Measurements from ENCODE around the gene C5. TPM values are rescaled to one million over a fixed set of nuclear protein-coding genes. Genes with fewer than 3 reads are reported as not detected.
A peak's percentile ranks its signal among the peaks of the same experiment; 100 is the strongest.

The C5 gene
- total RNA-seq, 3 donors from 2014 or later (not counting 1 experiment from before 2014, with no cell fraction given): 1.5 to 2.0 (median 1.5) TPM

- H3K4me1 ChIP-seq (ENCODE audit: control insufficient read depth, insufficient read depth, low read length): peaks cover 44% of the 10 kb centered on the region
- peak; percentile 46 for TF ChIP-seq CTCF (IDR thresholded peaks at IDR 0.05)
- DNase-seq: no peak
- Mint-ChIP-seq H3K9me3 (no peaks in the 10 kb centered on the region), H3K27ac (peak overlapping the region; percentile 68 to 72), H3K4me1 (peaks cover 27 to 38% of the 10 kb centered on the region in 2 donors), H3K36me3 (no peaks in the 10 kb centered on the region), H3K27me3 (ENCODE audit: low read depth in 2 of 2) (peaks cover 0 to 9% of the 10 kb centered on the region in 2 donors), H3K4me3 (peak overlapping the region; percentile 64)
- ATAC-seq: no peak
- no peaks in the 10 kb centered on the region for H3K9me3 ChIP-seq (ENCODE audit: control insufficient read depth, insufficient read depth, low read length)
- H3K4me3 ChIP-seq (ENCODE audit: low read length): no peak overlapping the region
- WGBS (ENCODE audit: insufficient coverage): 50% methylated on average over 2 of the region's 2 CpGs
- intact Hi-C loops (cut with micrococcal nuclease): loop anchor here (1.0 to 5.0 kb wide), 5 partner anchors 59 to 317 kb away; partner anchors contain the start of genes FBXW2 and PHF19
- H3K27ac ChIP-seq (ENCODE audit: low read length): no peak overlapping the region
- H3K27me3 ChIP-seq (ENCODE audit: control insufficient read depth, insufficient read depth, low read length): no peaks in the 10 kb centered on the region
- no peaks in the 10 kb centered on the region for H3K36me3 ChIP-seq (ENCODE audit: control insufficient read depth, insufficient read depth, low read length)
These were observed 113.3 kb downstream of the C5 start for GRCh38 chr9:120936764-120937122.

- Mint-ChIP-seq H3K4me3 (peak overlapping the region; percentile 64), H3K4me1 (peaks cover 33 to 44% of the 10 kb centered on the region in 2 donors), H3K27ac (peak overlapping the region; percentile 68 to 72), H3K27me3 (ENCODE audit: low read depth in 2 of 2) (peaks cover 0 to 5% of the 10 kb centered on the region in 2 donors), H3K36me3 (no peaks in the 10 kb centered on the region), H3K9me3 (no peaks in the 10 kb centered on the region)
- intact Hi-C loops (cut with micrococcal nuclease): loop anchor here (1.0 to 5.0 kb wide), 5 partner anchors 59 to 317 kb away; partner anchors contain the start of genes FBXW2 and PHF19
- peak; percentile 86 to 93 for DNase-seq
- no peaks in the 10 kb centered on the region for H3K9me3 ChIP-seq (ENCODE audit: control insufficient read depth, insufficient read depth, low read length)
- TF ChIP-seq CTCF (IDR thresholded peaks at IDR 0.05): peak; percentile 96
- peak; percentile 75 to 87 (median 78) for ATAC-seq
- H3K4me1 ChIP-seq (ENCODE audit: control insufficient read depth, insufficient read depth, low read length): peaks cover 49% of the 10 kb centered on the region
- H3K27me3 ChIP-seq (ENCODE audit: control insufficient read depth, insufficient read depth, low read length): no peaks in the 10 kb centered on the region
- H3K36me3 ChIP-seq (ENCODE audit: control insufficient read depth, insufficient read depth, low read length): no peaks in the 10 kb centered on the region
- no peak overlapping the region for H3K4me3 ChIP-seq (ENCODE audit: low read length)
- under 1% methylated on average over 10 of the region's 10 CpGs for WGBS (ENCODE audit: insufficient coverage)
- peak overlapping the region; percentile 7 for H3K27ac ChIP-seq (ENCODE audit: low read length)
These were observed 113.9 kb downstream of the C5 start for GRCh38 chr9:120936011-120936763.

GRCh38 chr9:120935383-120935857, 114.7 kb downstream of the C5 start:
- DNase-seq (peak in 1 of 2 donors; percentile 53), ATAC-seq (no peak)
- Mint-ChIP-seq H3K36me3 (no peaks in the 10 kb centered on the region), H3K27me3 (ENCODE audit: low read depth in 2 of 2) (no peaks in the 10 kb centered on the region), H3K4me1 (peaks cover 37 to 48% of the 10 kb centered on the region in 2 donors), H3K4me3 (peak overlapping the region; percentile 50), H3K9me3 (no peaks in the 10 kb centered on the region), H3K27ac (peak overlapping the region; percentile 68 to 72)
- intact Hi-C loops (cut with micrococcal nuclease): loop anchor here (5.0 kb wide), 1 partner anchor 143 kb away; the partner anchor contains the start of gene FBXW2
- TF ChIP-seq CTCF (IDR thresholded peaks at IDR 0.05): no peak
- Histone ChIP-seq H3K4me3 (ENCODE audit: low read length) (no peak overlapping the region), H3K27ac (ENCODE audit: low read length) (peak overlapping the region; percentile 7), H3K27me3 (ENCODE audit: control insufficient read depth, insufficient read depth, low read length) (no peaks in the 10 kb centered on the region), H3K9me3 (ENCODE audit: control insufficient read depth, insufficient read depth, low read length) (no peaks in the 10 kb centered on the region), H3K4me1 (ENCODE audit: control insufficient read depth, insufficient read depth, low read length) (peaks cover 57% of the 10 kb centered on the region), H3K36me3 (ENCODE audit: control insufficient read depth, insufficient read depth, low read length) (no peaks in the 10 kb centered on the region)
- WGBS (ENCODE audit: insufficient coverage): 34% methylated on average over 4 of the region's 4 CpGs

Data from natural killer cell (primary cell).